ENCODE measurements around the gene PKLR.

PKLR gene

GRCh38 chr1:155269381-155269780 is 31.9 kb downstream of the PKLR start:
- Histone ChIP-seq H3K4me3 (ENCODE audit: low read depth, low read length) (no peak overlapping the region), H3K27ac (no peak overlapping the region), H3K9me3 (ENCODE audit: severe bottlenecking) (no peaks in the 10 kb centered on the region), H3K27me3 (ENCODE audit: insufficient read depth, low read depth, severe bottlenecking) (no peaks in the 10 kb centered on the region), H3K36me3 (peaks cover 83% of the 10 kb centered on the region)
- DNase-seq: no peak
- TF ChIP-seq CTCF (IDR thresholded peaks at IDR 0.05; ENCODE audit: low read depth, low read length): no peak

GRCh38 chr1:155268630-155269029 is 32.6 kb downstream of the PKLR start:
- H3K27ac ChIP-seq: no peak overlapping the region
- H3K4me3 ChIP-seq (ENCODE audit: low read depth, low read length): no peak overlapping the region
- no peak for TF ChIP-seq CTCF (IDR thresholded peaks at IDR 0.05; ENCODE audit: low read depth, low read length)
- no peaks in the 10 kb centered on the region for H3K9me3 ChIP-seq (ENCODE audit: severe bottlenecking)
- H3K36me3 ChIP-seq: peaks cover 91% of the 10 kb centered on the region
- H3K27me3 ChIP-seq (ENCODE audit: insufficient read depth, low read depth, severe bottlenecking): no peaks in the 10 kb centered on the region
- no peak for DNase-seq

GRCh38 chr1:155267373-155267772 is 33.9 kb downstream of the PKLR start:
- no peak overlapping the region for H3K27ac ChIP-seq
- H3K4me3 ChIP-seq (ENCODE audit: low read depth, low read length): no peak overlapping the region
- H3K9me3 ChIP-seq (ENCODE audit: severe bottlenecking): no peaks in the 10 kb centered on the region
- DNase-seq: no peak
- TF ChIP-seq CTCF (IDR thresholded peaks at IDR 0.05; ENCODE audit: low read depth, low read length): no peak
- H3K36me3 ChIP-seq: peaks cover 100% of the 10 kb centered on the region
- H3K27me3 ChIP-seq (ENCODE audit: insufficient read depth, low read depth, severe bottlenecking): no peaks in the 10 kb centered on the region

GRCh38 chr1:155266553-155266952 is 34.7 kb downstream of the PKLR start:
- Histone ChIP-seq H3K36me3 (peaks cover 93% of the 10 kb centered on the region), H3K4me3 (ENCODE audit: low read depth, low read length) (no peak overlapping the region), H3K27me3 (ENCODE audit: insufficient read depth, low read depth, severe bottlenecking) (no peaks in the 10 kb centered on the region), H3K27ac (no peak overlapping the region), H3K9me3 (ENCODE audit: severe bottlenecking) (no peaks in the 10 kb centered on the region)
- TF ChIP-seq CTCF (IDR thresholded peaks at IDR 0.05; ENCODE audit: low read depth, low read length): no peak
- DNase-seq: no peak

- peak overlapping the region; percentile 80; the same call in 1 of the 2 replicates for H3K27ac ChIP-seq
- H3K4me3 ChIP-seq (ENCODE audit: low read depth, low read length): no peak overlapping the region
- no peak for DNase-seq
- peaks cover 81% of the 10 kb centered on the region for H3K36me3 ChIP-seq
- no peaks in the 10 kb centered on the region for H3K27me3 ChIP-seq (ENCODE audit: insufficient read depth, low read depth, severe bottlenecking)
- no peak for TF ChIP-seq CTCF (IDR thresholded peaks at IDR 0.05; ENCODE audit: low read depth, low read length)
- H3K9me3 ChIP-seq (ENCODE audit: severe bottlenecking): no peaks in the 10 kb centered on the region
Observed at GRCh38 chr1:155263067-155263466, 38.2 kb downstream of the PKLR start.
